Measurements from ENCODE around the gene CERS3.

DNA sequence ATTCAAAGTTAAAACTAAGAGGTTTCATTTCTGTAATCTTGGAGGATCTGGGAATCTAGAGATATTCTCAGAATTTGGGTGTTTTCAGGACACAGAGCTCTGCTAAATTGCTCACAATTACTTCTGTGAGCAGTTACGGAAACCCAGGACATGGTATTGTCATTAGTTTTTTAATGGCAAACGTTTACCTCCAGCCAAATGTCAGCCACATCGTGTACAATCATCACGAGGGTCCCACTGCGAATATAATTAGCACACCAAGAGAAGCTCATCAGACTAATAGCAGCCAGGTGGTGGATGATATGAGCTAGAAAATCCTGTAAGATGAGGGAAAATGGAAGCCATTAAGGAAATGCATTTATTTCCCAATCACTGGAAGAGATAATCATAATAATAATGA lies 56.0 kb downstream of the CERS3 start:
- TF ChIP-seq POLR2AphosphoS5 (IDR thresholded peaks at IDR 0.05; ENCODE audit: low read depth, low read length) (no peak), GABPA (IDR thresholded peaks at IDR 0.05; ENCODE audit: low read depth) (no peak), FOSL2 (IDR thresholded peaks at IDR 0.05; ENCODE audit: borderline replicate concordance, low read depth) (no peak), CTCF (IDR thresholded peaks at IDR 0.05) (no peak), RFX5 (IDR thresholded peaks at IDR 0.05; ENCODE audit: low read length) (no peak), MXI1 (IDR thresholded peaks at IDR 0.05; ENCODE audit: low read depth, low read length) (no peak)
- TF ChIP-seq, protein P1, sequence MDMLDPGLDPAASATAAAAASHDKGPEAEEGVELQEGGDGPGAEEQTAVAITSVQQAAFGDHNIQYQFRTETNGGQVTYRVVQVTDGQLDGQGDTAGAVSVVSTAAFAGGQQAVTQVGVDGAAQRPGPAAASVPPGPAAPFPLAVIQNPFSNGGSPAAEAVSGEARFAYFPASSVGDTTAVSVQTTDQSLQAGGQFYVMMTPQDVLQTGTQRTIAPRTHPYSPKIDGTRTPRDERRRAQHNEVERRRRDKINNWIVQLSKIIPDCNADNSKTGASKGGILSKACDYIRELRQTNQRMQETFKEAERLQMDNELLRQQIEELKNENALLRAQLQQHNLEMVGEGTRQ (IDR thresholded peaks at IDR 0.05; ENCODE audit: borderline replicate concordance, low read depth, low read length), result no peak
